WI38 (cell line): Measurements from ENCODE around the gene NCK2.

ENCODE experiments used
- H3K4me3 ChIP-seq: 2 replicates; pipeline ENCODE4 v1.5.1; 2011; ENCODE audit warnings: low read depth, mild to moderate bottlenecking, control low read depth, low read length
- TF ChIP-seq, protein P1 (sequence below): IDR thresholded peaks from 2 replicates; pipeline ENCODE4 v1.5.1; 2012; ENCODE audit warnings: low read depth, mild to moderate bottlenecking, control low read depth, low read length

Gene NCK2

GRCh38 chr2:105736145-105736544 is 8.6 kb upstream of the NCK2 start:
- TF ChIP-seq, protein P1, sequence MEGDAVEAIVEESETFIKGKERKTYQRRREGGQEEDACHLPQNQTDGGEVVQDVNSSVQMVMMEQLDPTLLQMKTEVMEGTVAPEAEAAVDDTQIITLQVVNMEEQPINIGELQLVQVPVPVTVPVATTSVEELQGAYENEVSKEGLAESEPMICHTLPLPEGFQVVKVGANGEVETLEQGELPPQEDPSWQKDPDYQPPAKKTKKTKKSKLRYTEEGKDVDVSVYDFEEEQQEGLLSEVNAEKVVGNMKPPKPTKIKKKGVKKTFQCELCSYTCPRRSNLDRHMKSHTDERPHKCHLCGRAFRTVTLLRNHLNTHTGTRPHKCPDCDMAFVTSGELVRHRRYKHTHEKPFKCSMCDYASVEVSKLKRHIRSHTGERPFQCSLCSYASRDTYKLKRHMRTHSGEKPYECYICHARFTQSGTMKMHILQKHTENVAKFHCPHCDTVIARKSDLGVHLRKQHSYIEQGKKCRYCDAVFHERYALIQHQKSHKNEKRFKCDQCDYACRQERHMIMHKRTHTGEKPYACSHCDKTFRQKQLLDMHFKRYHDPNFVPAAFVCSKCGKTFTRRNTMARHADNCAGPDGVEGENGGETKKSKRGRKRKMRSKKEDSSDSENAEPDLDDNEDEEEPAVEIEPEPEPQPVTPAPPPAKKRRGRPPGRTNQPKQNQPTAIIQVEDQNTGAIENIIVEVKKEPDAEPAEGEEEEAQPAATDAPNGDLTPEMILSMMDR: no peak
- no peak overlapping the region for H3K4me3 ChIP-seq

GRCh38 chr2:105737980-105738657 is 6.6 kb upstream of the NCK2 start:
- H3K4me3 ChIP-seq: no peak overlapping the region
- TF ChIP-seq, protein P1: no peak

DNA sequence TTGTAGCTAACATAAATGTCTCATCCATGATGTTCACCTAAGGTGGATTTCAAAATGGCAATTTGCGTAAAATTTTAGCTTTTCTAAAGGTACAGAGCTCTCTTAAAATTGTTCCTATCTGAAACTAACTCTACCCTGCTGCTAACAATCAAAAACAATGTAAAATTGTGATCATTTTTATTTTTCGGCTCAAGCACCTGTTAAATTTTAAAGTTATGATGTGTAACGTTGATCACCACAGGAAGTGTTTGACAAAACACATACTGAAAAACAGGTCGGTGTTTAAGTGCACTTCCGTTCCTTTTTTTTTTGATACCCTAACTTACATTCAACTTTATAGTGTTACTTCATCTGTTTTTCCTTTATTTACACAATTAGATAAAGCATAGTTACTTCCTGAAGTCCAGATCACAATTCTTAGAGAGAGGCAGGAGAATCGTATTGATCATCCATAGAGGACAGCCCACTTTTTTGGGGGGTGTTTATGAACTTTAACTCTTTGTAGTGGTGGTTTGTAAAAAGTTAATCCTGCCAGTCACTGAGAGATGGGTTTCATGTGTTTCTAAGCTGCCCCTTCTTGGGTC is 6.0 kb upstream of the NCK2 start:
- TF ChIP-seq, protein P1: no peak
- no peak overlapping the region for H3K4me3 ChIP-seq

DNA sequence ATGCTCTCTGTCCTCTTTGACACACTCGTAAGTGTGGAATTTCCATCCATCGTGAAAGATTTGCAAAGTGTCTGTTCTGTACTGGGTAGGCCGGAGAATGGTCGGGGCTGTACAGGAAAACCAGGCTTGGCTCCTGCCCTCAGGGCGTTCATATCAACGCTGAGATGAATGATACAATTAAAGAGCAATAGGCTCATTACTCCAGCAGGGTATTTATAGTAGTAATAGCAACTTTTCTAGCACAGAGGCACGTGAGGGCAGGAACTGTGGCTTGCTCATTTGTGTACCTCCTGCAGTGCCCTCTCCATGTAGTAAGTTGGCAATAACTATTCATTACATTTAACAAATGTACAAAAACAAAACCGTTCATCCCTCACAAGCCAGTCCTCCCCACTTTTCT is 5.3 kb upstream of the NCK2 start:
- TF ChIP-seq, protein P1: no peak

DNA sequence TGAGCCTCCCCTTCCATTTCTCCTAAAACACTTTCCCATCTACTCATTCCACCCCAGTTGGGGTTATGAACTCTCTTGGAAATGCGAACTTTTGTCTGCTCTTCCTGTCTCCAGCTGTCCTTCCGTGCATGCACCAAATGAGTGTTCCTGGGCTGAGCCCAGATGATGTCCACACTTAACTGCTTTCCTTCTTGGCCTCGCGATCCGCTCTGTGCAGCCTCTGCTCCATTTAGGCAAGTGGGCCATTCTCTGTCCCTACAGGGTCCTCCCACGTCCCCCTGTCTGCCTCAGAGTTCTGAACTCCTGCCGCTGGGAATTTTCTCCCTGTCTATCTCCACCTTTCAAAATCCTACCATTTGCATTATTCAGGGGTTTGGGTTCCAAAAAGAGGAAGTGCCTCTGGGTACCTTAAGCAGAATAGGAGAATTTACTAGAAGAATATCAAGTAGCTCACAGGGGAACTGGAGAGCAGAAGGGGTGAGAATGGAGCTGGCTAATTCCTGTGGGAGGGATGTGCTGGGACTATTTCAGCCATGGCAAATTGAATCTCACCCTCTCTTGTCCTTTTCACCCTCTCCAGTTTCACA is 4.7 kb upstream of the NCK2 start:
- no peak overlapping the region for H3K4me3 ChIP-seq

More for the DNA sequence above, 5.3 kb upstream of the NCK2 start:
- H3K4me3 ChIP-seq: no peak overlapping the region

GRCh38 chr2:105741174-105741573 is 3.5 kb upstream of the NCK2 start:
- H3K4me3 ChIP-seq: no peak overlapping the region
- TF ChIP-seq, protein P1: no peak

More for the DNA sequence above, 4.7 kb upstream of the NCK2 start:
- TF ChIP-seq, protein P1: no peak

DNA sequence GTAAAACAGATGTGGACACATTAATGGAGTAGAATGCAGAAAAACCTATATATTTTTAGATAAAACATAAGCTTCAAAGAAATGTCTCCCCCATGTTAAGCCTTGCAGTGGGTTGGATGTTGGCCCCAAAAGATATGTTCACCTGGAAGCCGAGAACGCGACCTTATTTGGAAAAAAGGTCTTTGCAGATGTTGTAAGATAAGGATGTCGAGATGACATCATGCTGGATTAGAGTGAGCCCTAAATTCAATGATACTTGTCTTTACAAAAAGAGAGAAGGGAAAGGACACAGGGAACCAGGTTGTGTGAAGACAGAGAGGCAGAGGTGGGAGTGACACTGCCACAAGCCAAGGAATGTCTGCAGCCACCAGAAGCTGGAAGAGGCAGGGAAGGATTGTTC is 3.1 kb upstream of the NCK2 start:
- no peak overlapping the region for H3K4me3 ChIP-seq
- TF ChIP-seq, protein P1: no peak
